GM06990 (cell line): ENCODE data around the gene NUDC.

Experiments used
- DNase-seq: peaks from one replicate; pipeline ENCODE4 v3.0.0-alpha.2; 2011; ENCODE audit not compliant: insufficient read length; ENCODE audit errors: extremely low read depth
- H3K27me3 ChIP-seq: replicated peaks from 2 replicates; pipeline ENCODE4 v1.6.0; 2011; ENCODE audit warnings: low read length; ENCODE audit not compliant: control insufficient read depth, insufficient read depth
- H3K36me3 ChIP-seq: 2 replicates; pipeline ENCODE4 v1.5.1; 2011; ENCODE audit warnings: low read length; ENCODE audit not compliant: control insufficient read depth, insufficient read depth
- H3K4me3 ChIP-seq: replicated peaks from 2 replicates; pipeline ENCODE4 v1.5.1; 2011; ENCODE audit warnings: low read depth, mild to moderate bottlenecking, control low read depth, low read length
- CTCF ChIP-seq: IDR thresholded peaks from 2 replicates; pipeline ENCODE4 v1.5.1; 2011; ENCODE audit warnings: low read length, control low read depth, mild to moderate bottlenecking, inconsistent platforms; ENCODE audit not compliant: insufficient read depth, poor library complexity, severe bottlenecking

Gene NUDC

GRCh38 chr1:26882696-26883463, 38.7 kb upstream of the NUDC start:
- H3K4me3 ChIP-seq: no peak overlapping the region
- no peaks in the 10 kb centered on the region for H3K27me3 ChIP-seq
- no peak for DNase-seq
- peaks cover 31% of the 10 kb centered on the region for H3K36me3 ChIP-seq
- no peak for TF ChIP-seq CTCF

DNA sequence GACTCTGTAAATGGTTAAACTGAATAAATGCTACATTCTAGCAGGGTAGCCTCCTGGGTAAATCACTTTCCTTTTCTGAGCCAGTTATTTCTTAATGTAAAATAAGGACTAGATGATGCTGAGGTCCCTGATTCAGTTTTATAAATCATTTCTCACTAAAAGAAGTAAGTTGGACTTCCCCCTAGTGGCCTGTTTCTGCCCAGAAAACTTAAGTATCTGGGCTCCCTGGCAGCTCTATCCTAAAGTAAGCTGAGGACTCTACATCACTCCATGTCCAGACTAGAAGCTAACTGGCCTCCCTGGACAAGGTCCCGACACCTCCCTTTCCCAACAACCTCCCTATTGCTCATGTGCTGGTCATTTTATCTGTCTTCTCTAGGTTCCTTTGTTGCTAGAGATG, 34.4 kb upstream of the NUDC start:
- peak; percentile 57 for TF ChIP-seq CTCF
- H3K27me3 ChIP-seq: no peaks in the 10 kb centered on the region
- DNase-seq: no peak
- no peak overlapping the region for H3K4me3 ChIP-seq
- H3K36me3 ChIP-seq: peaks cover 26% of the 10 kb centered on the region

DNA sequence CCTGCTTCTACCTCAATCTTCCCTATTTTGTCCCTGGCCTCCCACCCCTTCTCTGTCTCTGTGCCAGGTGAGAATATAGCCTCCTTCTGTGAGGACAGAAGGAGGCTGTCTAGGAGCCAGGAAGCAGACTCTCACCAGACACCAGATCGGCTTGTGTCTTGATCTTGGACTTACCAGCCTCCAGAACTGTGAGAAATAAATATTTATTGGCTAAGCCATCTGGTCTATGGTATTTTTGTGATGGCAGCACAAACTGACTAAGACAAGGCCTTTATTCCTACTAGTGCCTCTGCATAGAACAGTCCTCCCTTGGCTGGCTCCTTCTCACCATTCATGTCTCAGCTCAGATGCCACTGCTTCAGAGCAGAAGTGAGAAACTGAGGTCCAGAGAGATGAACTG, 33.3 kb upstream of the NUDC start:
- no peak for DNase-seq
- Histone ChIP-seq H3K27me3 (no peaks in the 10 kb centered on the region), H3K4me3 (no peak overlapping the region), H3K36me3 (peaks cover 25% of the 10 kb centered on the region)
- TF ChIP-seq CTCF: no peak

DNA sequence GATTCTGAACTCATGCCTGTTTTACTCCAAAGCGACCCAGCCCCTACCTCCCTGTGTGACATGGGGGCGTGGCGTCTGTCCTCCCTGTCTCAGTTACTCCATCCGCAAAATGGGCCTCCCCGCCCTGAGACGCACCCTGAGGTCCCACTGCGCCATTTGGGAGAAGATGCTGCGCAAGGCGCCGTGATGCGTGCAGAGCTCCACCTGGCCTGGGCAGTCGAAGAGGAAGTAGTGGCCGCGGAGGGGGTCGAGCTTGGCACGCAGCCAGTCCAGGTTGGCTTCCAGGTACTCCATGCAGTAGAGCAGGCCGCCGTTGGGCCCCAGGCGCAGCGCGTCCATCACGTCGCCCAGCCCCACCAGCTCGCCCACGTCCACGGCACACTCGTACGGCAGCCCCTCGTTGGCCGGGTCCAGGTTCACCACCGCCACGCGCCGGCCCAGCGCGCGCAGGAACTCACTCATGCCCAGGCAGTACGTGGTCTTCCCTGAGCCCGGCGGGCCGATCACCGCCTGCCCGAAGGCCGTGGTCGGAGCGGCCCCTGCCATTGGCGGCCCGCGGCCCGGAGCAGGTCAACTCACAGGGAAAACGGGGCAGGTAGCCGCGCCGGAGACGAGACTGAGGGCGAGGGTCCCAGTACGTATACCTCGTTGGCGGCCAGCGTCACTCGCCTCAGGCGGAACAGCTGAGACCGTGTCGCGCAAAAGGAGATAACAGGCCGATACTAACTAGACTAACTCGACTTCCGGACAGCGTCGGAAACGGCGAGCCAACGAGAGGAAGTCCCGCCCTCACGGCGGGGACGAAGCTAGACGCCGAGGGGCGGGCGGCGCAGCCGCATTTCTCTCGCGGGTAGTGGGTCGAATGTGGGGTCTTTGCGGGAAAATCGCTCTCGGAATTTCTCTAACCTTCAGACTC, 31.7 kb upstream of the NUDC start, which contains the start of gene GPN2:
Gene GPN2, minus strand, starts transcription at position 733 of the 916 bp plus-strand sequence. Its CDS starts 187 bp downstream, at position 546.
- H3K27me3 ChIP-seq: no peaks in the 10 kb centered on the region
- DNase-seq: peak; percentile 83
- no peak for TF ChIP-seq CTCF
- H3K4me3 ChIP-seq: peak within 1 kb of the TSS; percentile 95
- peaks cover 28% of the 10 kb centered on the region for H3K36me3 ChIP-seq

GRCh38 chr1:26890467-26890796, 31.1 kb upstream of the NUDC start:
- DNase-seq: no peak
- peak overlapping the region; percentile 95 for H3K4me3 ChIP-seq
- no peaks in the 10 kb centered on the region for H3K27me3 ChIP-seq
- H3K36me3 ChIP-seq: peaks cover 27% of the 10 kb centered on the region
- no peak for TF ChIP-seq CTCF
